NCI-H1436 (cell line): Measurements from ENCODE around the gene NEK6.

Source experiments
- DNase-seq: peaks from one replicate; lab custom pipeline; 2025; lab: John Stamatoyannopoulos, UW

Gene NEK6

GRCh38 chr9:124296796-124297550 lies 39.2 kb downstream of the NEK6 start:
- DNase-seq = no peak

GRCh38 chr9:124297551-124297901 lies 39.8 kb downstream of the NEK6 start:
- no peak for DNase-seq

DNA sequence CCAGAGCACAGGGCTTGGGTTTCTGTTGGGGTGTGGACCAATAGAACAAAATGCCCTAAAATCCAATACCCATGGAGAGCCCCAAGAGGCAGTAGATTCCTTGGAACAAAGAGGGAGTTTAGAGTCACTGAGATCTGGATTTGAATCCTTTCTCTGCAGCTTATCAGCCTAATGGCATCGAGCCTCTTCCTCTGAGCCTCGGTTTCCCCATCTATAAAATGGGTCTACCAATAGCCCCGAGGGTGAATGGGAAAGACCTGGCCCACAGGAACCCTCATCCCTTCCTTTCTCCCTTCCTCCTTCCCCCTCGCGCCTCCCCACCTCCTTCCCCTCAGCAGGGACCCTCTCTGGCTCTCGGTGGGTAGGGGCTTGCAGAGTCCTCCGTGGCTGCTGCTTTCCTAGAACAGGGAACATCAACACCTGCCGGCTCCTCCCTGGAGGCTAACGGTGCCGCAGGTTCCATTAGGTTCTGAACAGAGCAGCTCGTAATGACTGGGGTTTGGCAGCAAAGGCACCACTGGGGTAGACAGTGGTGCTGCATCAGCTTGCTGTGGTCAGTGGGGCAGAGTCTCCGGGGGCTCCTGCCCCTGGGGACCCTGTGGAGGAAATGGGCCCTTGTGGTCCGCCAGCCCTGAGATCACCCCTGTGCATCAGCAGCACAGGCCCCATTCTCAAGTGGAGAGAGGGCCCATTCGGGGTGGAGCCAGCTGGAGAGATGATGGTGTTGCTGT lies 40.3 kb downstream of the NEK6 start:
- DNase-seq = no peak

DNA sequence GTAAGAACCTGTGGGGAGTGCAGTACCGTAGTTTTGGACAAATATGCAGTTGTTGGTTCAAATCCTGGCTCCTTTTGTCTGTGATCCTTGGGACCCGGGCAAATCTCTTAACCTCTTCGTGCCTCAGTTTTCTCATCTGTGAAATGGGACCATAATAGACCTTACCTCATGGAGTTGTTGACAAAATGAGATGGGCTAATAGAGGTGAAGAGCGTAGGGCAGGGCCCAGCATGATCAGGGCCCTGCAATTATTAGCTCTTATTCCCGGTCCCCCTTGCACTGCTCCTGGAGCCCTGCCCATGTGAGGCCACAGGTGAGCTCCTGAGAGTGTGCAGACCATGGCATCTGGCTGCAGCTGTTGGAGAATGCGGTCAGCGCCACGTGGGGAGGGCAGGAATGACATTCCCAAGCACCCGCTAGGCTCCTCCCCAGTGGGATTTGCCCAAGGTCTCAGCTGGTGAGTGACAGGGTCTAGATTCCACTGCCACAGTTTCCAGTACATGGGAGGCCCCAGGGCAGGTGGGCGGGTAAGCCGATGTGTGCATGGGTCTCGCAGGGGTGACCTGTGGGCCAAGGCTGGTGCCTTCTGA lies 41.0 kb downstream of the NEK6 start:
- DNase-seq = no peak

DNA sequence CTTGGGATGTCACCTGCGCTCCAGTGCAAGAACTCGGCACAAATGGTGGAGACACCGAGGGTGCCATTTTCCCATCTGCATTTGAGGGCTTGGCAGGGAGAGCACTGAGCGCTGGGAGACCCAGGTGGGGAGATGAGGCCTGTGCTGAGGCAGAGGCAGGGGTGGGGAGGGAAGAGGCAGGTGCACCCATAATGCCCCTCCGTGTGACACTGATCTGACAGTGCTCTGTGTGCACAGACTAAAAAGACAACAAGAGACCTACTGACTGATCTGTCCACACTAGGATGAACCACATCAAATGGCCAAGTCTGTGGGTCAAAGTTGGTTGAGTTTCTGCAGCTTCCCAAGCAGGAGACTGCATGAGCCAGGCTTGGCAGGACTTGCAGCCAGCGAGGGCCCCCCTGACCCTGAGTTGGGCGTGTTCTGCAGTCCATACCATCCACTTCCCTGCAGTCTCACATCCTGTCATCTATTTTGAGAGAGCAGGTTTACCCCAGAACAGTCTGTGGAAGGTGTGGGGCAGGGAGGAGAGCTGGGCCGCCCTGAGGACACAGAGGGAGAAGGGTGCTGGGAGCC lies 41.9 kb downstream of the NEK6 start:
- DNase-seq = no peak

DNA sequence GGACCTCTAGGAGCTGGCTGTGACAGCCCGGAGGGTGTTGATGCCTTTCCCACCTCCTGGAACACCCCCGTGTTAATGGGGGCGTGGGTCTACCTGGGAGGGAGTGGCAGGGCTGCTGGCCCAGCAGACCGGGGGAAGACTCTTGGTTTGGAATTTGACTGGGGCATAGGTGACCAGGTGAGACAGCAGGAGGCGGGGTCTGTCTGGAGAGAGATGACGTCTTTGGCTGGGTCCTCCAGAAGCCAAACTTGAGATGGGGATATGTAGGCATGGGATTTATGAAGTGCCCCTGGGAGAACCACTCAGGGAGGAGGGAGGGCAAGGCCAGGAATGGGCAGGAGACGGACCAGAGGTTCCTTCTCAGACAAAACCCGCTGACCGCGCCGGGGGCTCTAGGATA lies 42.6 kb downstream of the NEK6 start:
- DNase-seq = no peak

- no peak for DNase-seq
These were observed 45.2 kb downstream of the NEK6 start for GRCh38 chr9:124302921-124303320.

DNA sequence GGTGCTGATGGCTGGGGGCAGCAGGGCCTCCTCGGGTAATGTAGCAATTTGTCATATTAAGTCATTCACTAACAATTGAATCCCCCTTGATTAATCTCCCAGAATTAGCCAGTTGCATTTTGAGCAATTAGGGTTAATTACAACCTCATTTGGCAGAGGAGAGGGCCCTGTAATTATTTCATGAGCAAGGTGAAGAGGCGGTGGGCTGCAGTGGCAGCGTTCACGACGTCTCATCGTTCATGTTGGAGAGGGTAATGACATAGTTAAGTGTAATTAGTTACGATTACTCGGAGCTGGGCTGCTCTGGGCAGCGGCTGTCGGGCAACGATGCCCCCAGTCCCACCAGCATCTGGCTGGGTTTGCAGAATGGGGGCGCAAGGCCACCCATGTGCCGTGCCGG lies 46.0 kb downstream of the NEK6 start:
- DNase-seq = peak; percentile 65

GRCh38 chr9:124304285-124304684 lies 46.5 kb downstream of the NEK6 start:
- no peak for DNase-seq

DNA sequence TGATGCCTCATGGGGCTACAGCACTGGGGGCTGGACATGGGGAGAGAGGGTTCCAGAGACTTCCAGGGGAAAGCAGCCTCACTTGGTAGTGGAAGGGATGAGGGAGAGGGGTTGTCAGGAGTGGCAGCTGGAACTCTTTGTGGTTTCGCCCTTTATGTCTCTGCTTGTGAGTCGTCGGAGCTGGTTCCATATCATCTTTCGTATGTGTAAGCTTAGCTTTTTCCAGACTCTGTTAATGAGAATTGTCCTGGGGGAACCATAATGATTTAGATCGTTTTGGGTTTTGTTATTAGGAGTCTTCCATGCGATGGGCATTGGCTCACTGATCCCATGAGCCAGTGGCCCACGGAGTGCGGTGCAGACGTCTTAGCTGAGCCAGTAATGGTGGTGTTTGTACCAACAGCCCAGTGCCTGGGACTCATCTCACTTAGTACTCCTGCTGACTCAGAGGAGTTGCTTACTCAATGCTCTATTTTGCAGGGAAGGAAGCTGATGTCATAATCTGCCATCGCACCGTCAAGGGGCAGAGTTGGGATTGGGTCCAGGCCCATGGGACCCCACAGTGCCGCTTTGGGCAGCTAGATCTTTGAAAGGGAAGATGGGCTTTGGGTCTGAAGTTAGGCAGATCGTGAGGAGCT lies 48.5 kb downstream of the NEK6 start:
- DNase-seq = no peak

- no peak for DNase-seq
These were observed 49.8 kb downstream of the NEK6 start for GRCh38 chr9:124307379-124308030.

GRCh38 chr9:124308606-124309491 lies 51.1 kb downstream of the NEK6 start:
- no peak for DNase-seq

DNA sequence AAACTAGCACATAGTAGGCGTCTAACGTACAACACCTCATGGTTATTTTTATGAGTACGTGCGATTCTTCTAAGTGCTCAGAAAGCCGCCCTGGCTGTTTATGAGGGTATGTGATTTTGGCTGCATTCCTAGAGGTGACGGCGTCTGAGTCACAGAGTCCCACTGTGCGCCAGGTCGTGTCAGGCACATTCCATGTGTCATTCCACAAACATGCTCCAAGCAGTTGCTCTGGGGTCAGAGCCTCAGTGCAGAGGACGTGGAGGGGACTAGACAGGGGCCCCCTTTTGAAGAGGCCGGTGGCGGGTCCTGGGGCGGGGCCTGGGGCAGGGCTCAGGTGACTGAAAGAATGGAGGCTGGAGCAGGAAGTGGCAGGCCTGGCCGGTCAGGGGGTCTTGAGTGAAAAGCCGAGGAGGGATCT lies 51.9 kb downstream of the NEK6 start:
- no peak for DNase-seq

GRCh38 chr9:124311283-124311682 lies 53.5 kb downstream of the NEK6 start:
- no peak for DNase-seq

DNA sequence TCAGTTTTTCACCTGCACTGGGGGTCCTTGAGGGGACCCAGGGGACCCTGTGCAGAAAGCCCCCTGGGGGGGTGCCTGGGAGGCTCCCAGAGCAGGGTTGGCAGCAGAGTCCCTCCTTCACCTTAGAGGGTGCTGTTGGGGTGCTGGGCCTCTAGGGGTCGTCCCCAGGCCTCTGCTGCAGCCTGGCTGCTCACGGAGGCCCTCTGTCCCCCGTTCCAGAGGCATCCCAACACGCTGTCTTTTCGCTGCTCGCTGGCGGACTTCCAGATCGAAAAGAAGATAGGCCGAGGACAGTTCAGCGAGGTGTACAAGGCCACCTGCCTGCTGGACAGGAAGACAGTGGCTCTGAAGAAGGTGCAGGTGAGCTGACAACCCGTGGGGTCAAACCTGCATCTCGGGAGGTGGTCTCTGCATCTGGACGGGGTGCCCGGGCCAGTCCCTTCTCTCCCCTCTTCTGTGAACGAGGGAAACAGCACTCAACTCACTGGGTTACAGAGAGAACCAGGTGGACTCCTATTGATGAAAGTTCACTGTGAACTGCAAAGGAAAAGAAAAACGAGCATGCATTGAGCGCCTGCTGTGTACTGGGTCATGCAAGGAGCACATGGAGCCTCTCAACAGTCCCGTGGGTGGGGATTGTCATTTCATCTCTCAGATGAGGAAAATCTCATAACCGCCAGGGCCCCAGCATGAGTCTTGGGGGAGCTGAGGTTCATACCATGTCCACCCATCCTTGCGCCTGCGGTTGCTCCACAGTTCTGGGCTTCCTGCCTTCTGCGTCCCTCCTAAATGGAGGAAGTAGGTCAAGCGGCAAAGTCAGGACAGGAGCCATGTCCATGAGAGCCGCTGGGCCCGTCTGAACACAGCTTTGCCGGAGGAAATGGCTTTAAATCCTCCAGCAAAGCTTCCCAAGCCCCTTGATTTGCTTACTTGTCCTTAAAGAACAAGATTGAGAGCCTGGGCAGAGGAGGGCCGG lies 54.8 kb downstream of the NEK6 start:
- no peak for DNase-seq

DNA sequence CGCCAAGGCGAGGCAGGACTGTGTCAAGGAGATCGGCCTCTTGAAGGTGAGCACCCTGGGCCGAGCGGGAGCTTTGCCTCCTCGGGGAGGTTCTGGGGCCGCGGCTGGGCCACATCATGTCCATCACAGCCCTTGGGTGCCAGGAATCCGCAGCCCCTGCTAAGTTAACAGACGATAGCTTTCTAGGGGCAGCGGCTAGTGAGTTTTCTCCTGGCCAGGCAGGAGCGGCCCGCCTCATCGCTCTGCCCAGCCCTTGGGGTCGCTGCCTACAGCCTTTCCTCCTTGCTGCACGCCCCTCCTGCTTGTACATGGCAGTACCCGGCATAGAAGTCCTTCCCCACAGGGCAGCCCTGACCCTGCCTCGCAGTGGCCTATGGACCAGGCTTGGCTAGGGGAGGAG lies 56.2 kb downstream of the NEK6 start:
- DNase-seq = no peak

DNA sequence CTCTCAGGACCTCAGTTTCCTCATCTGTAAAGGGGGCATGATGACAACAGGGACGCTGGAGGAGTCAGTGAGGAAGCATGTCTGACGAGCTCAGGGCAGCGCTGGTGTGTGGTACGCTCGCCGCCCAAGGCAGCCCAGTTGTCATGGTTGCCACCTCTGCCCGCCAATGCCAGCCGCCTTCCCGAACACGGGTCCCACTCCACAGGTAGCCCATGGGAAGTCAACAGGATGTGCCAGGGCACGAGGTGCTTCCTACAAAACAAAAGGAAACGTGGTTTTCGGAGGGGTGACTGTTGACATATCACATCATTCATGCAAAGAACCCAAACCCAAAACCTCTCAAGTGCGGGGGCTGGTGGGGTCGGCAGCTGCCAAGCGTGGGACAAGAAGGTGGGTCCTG lies 58.1 kb downstream of the NEK6 start:
- no peak for DNase-seq

- DNase-seq = peak; percentile 29
These were observed 62.6 kb downstream of the NEK6 start for GRCh38 chr9:124320062-124320973.

- no peak for DNase-seq
These were observed 63.7 kb downstream of the NEK6 start for GRCh38 chr9:124321416-124321815.
